SK-N-SH treated with all-trans-retinoic acid at 6 μM for 48 hours (cell line): Measurements from ENCODE around the gene PLXNC1.

ENCODE experiments used
- PPARA ChIP-seq: fragments of 250-450 bp; sonication (Bioruptor Pico); IDR thresholded peaks from 2 replicates; pipeline ENCODE4 v1.5.0; 2020; ENCODE audit warnings: mild to moderate bottlenecking, borderline replicate concordance
- RARB ChIP-seq: fragments of 250-450 bp; sonication (Bioruptor Pico); IDR thresholded peaks from 2 replicates; pipeline ENCODE4 v1.8.0; 2021; ENCODE audit warnings: mild to moderate bottlenecking, moderate library complexity
- TCF4 ChIP-seq: fragments of 250-450 bp; sonication (Bioruptor Pico); IDR thresholded peaks from 2 replicates; pipeline ENCODE4 v1.8.0; 2021; ENCODE audit warnings: mild to moderate bottlenecking, moderate library complexity, borderline replicate concordance
- ZC3H10 ChIP-seq: fragments of 250-450 bp; sonication (Bioruptor Pico); IDR thresholded peaks from 2 replicates; pipeline ENCODE4 v1.5.1; 2021; ENCODE audit warnings: mild to moderate bottlenecking, moderate library complexity
- ZFP30 ChIP-seq: fragments of 450-650 bp; formaldehyde crosslinking; IDR thresholded peaks from 2 replicates; pipeline ENCODE4 v1.5.0; 2022; ENCODE audit warnings: mild to moderate bottlenecking, moderate library complexity
- ZNF70 ChIP-seq: fragments of 450-650 bp; formaldehyde crosslinking; IDR thresholded peaks from 2 replicates; pipeline ENCODE4 v1.5.0; 2020; ENCODE audit warnings: mild to moderate bottlenecking, moderate library complexity
- TF ChIP-seq, protein P1 (sequence below): fragments of 250-450 bp; sonication (Bioruptor Pico); IDR thresholded peaks from 2 replicates; pipeline ENCODE4 v1.8.0; 2020; ENCODE audit warnings: mild to moderate bottlenecking, moderate library complexity, borderline replicate concordance
- TF ChIP-seq, protein P2 (sequence below): fragments of 250-450 bp; sonication (Bioruptor Pico); IDR thresholded peaks from 2 replicates; pipeline ENCODE4 v1.5.1; 2020; ENCODE audit warnings: low read depth, mild to moderate bottlenecking, moderate library complexity

DNA sequence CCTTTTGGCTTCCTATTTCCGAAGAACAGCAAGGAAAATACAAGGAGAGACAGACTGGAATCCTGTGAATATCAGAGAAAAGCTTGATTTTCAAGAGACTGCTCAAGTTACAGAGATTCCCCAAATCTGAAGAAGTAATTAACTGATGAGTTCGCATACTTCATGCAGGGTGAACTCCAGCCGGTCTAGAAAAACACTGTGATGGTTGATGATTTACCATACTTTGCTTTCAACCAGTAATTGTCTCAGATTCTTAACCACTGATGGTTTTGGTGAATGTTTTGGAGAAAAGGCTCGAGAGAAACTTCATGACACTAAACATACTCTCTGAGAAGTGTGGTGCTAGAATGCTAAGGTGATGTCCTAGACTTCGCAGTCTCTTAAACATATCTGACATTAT lies 4.4 kb upstream of the PLXNC1 start:
- TF ChIP-seq ZNF70 (CRISPR knock-in tag) (no peak), PPARA (CRISPR knock-in tag) (no peak), ZFP30 (CRISPR knock-in tag) (no peak), TCF4 (no peak), ZC3H10 (CRISPR knock-in tag) (no peak), RARB (no peak)
- TF ChIP-seq, protein P1, sequence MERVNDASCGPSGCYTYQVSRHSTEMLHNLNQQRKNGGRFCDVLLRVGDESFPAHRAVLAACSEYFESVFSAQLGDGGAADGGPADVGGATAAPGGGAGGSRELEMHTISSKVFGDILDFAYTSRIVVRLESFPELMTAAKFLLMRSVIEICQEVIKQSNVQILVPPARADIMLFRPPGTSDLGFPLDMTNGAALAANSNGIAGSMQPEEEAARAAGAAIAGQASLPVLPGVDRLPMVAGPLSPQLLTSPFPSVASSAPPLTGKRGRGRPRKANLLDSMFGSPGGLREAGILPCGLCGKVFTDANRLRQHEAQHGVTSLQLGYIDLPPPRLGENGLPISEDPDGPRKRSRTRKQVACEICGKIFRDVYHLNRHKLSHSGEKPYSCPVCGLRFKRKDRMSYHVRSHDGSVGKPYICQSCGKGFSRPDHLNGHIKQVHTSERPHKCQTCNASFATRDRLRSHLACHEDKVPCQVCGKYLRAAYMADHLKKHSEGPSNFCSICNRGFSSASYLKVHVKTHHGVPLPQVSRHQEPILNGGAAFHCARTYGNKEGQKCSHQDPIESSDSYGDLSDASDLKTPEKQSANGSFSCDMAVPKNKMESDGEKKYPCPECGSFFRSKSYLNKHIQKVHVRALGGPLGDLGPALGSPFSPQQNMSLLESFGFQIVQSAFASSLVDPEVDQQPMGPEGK (CRISPR knock-in tag) = no peak
- TF ChIP-seq, protein P2, sequence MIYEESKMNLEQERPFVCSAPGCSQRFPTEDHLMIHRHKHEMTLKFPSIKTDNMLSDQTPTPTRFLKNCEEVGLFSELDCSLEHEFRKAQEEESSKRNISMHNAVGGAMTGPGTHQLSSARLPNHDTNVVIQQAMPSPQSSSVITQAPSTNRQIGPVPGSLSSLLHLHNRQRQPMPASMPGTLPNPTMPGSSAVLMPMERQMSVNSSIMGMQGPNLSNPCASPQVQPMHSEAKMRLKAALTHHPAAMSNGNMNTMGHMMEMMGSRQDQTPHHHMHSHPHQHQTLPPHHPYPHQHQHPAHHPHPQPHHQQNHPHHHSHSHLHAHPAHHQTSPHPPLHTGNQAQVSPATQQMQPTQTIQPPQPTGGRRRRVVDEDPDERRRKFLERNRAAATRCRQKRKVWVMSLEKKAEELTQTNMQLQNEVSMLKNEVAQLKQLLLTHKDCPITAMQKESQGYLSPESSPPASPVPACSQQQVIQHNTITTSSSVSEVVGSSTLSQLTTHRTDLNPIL (CRISPR knock-in tag) = no peak
